OCI-LY1 (cell line): ENCODE data around the gene MAP2K1.

Experiments used
- H2AFZ ChIP-seq: fragments of 200-600 bp; sonication (generic), shearing (Covaris generic); 2 replicates; pipeline ENCODE4 v1.6.0; 2014; ENCODE audit warnings: antibody characterized with exemption, mild to moderate bottlenecking, low read length
- H3F3A ChIP-seq: fragments of 200-600 bp; sonication (generic), shearing (Covaris generic); 2 replicates; pipeline ENCODE4 v1.6.0; 2014; ENCODE audit warnings: mild to moderate bottlenecking, antibody characterized with exemption, low read length, moderate library complexity; ENCODE audit not compliant: insufficient read depth
- H3K27ac ChIP-seq: fragments of 200-600 bp; sonication (generic); 2 replicates; pipeline ENCODE4 v1.5.1; 2014; ENCODE audit warnings: low read length, mixed run types, mild to moderate bottlenecking, low read depth; ENCODE audit not compliant: poor library complexity, severe bottlenecking
- H3K27me3 ChIP-seq: fragments of 200-600 bp; sonication (generic); 2 replicates; pipeline ENCODE4 v1.6.0; 2014; ENCODE audit warnings: antibody characterized with exemption, mild to moderate bottlenecking, low read length, moderate library complexity; ENCODE audit not compliant: insufficient read depth
- H3K36me3 ChIP-seq: fragments of 200-600 bp; sonication (generic); 2 replicates; pipeline ENCODE4 v1.6.1; 2014; ENCODE audit warnings: mild to moderate bottlenecking, antibody characterized with exemption, low read length, moderate library complexity, mixed read lengths; ENCODE audit not compliant: insufficient read depth
- H3K4me1 ChIP-seq: fragments of 200-600 bp; sonication (generic); 2 replicates; pipeline ENCODE4 v1.5.1; 2014; ENCODE audit warnings: mild to moderate bottlenecking, low read length, moderate library complexity; ENCODE audit not compliant: insufficient read depth, severe bottlenecking
- H3K4me2 ChIP-seq: fragments of 200-600 bp; sonication (generic), shearing (Covaris generic); 2 replicates; pipeline ENCODE4 v1.6.1; 2014; ENCODE audit warnings: low read length
- H3K4me3 ChIP-seq: fragments of 200-600 bp; sonication (generic); 2 replicates; pipeline ENCODE4 v1.5.1; 2014; ENCODE audit warnings: low read length, low read depth, mild to moderate bottlenecking, mixed read lengths; ENCODE audit not compliant: poor library complexity, severe bottlenecking
- H3K79me2 ChIP-seq: fragments of 200-600 bp; shearing (Covaris generic); 2 replicates; pipeline ENCODE4 v1.6.1; 2016; ENCODE audit warnings: mixed run types, low read length, mixed read lengths; ENCODE audit not compliant: insufficient read depth
- H3K9ac ChIP-seq: fragments of 200-600 bp; sonication (generic), shearing (Covaris generic); 2 replicates; pipeline ENCODE4 v1.6.1; 2014; ENCODE audit warnings: mild to moderate bottlenecking, low read length, mixed read lengths
- H3K9me2 ChIP-seq: fragments of 200-600 bp; sonication (generic), shearing (Covaris generic); 2 replicates; pipeline ENCODE4 v1.6.1; 2014; ENCODE audit warnings: low read depth, mild to moderate bottlenecking, low read length, mixed read lengths
- H3K9me3 ChIP-seq: fragments of 200-600 bp; shearing (Covaris generic); 2 replicates; pipeline ENCODE4 v1.6.1; 2014; ENCODE audit warnings: low read length, mixed read lengths
- H4K20me1 ChIP-seq: fragments of 200-600 bp; sonication (generic), shearing (Covaris generic); 2 replicates; pipeline ENCODE4 v1.6.0; 2016; ENCODE audit warnings: mild to moderate bottlenecking, low read length; ENCODE audit not compliant: insufficient read depth
- EZH2 ChIP-seq: fragments of 200-600 bp; sonication (generic), shearing (Covaris generic); IDR thresholded peaks from 2 replicates; pipeline ENCODE4 v1.8.0; 2017; ENCODE audit warnings: borderline replicate concordance, mixed run types, mild to moderate bottlenecking, antibody characterized with exemption, low read length, moderate library complexity, mixed read lengths
- TF ChIP-seq, protein P1 (sequence below): fragments of 200-600 bp; sonication (generic), shearing (Covaris generic); IDR thresholded peaks from 2 replicates; pipeline ENCODE4 v1.5.1; 2017; ENCODE audit warnings: mild to moderate bottlenecking, antibody characterized with exemption, low read length, moderate library complexity, mixed read lengths

Gene MAP2K1

DNA sequence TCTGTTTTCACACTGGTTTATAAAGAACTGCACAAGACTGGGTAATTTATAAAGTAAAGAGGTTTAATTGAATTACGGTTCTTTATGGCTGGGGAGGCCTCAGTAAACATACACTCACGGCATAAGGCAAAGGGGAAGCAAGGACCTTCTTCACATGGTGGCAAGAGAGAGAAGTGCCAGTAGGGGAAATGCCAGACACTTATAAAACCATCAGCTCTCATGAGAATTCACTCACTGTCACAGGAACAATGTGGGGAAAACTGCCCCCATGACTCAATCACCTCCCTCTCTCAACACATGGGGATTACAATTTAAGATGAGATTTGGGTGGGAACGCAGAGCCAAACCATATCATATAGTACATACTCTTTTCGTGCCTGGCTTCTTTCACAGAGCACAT, 42.4 kb downstream of the MAP2K1 start:
- Histone ChIP-seq H3K4me3 (no peak overlapping the region), H3K9ac (no peak overlapping the region), H3K4me2 (no peak overlapping the region), H3K27ac (no peak overlapping the region), H3K9me2 (no peaks in the 10 kb centered on the region), H2AFZ (no peak overlapping the region), H3K27me3 (no peaks in the 10 kb centered on the region), H3K36me3 (no peaks in the 10 kb centered on the region; the same call in 1 of the 2 replicates), H3F3A (no peaks in the 10 kb centered on the region), H3K4me1 (peaks cover 21% of the 10 kb centered on the region), H3K79me2 (peaks cover 56% of the 10 kb centered on the region), H3K9me3 (no peaks in the 10 kb centered on the region), H4K20me1 (no peaks in the 10 kb centered on the region)
- TF ChIP-seq, protein P1, sequence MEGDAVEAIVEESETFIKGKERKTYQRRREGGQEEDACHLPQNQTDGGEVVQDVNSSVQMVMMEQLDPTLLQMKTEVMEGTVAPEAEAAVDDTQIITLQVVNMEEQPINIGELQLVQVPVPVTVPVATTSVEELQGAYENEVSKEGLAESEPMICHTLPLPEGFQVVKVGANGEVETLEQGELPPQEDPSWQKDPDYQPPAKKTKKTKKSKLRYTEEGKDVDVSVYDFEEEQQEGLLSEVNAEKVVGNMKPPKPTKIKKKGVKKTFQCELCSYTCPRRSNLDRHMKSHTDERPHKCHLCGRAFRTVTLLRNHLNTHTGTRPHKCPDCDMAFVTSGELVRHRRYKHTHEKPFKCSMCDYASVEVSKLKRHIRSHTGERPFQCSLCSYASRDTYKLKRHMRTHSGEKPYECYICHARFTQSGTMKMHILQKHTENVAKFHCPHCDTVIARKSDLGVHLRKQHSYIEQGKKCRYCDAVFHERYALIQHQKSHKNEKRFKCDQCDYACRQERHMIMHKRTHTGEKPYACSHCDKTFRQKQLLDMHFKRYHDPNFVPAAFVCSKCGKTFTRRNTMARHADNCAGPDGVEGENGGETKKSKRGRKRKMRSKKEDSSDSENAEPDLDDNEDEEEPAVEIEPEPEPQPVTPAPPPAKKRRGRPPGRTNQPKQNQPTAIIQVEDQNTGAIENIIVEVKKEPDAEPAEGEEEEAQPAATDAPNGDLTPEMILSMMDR, result no peak
- TF ChIP-seq EZH2, result no peak

GRCh38 chr15:66429546-66429945, 42.8 kb downstream of the MAP2K1 start:
- no peak for TF ChIP-seq EZH2
- TF ChIP-seq, protein P1, result no peak
- H3K27me3 ChIP-seq, result no peaks in the 10 kb centered on the region
- no peaks in the 10 kb centered on the region for H4K20me1 ChIP-seq
- H3F3A ChIP-seq, result no peaks in the 10 kb centered on the region
- H3K27ac ChIP-seq, result no peak overlapping the region
- H2AFZ ChIP-seq, result no peak overlapping the region
- H3K9me3 ChIP-seq, result no peaks in the 10 kb centered on the region
- no peak overlapping the region for H3K4me3 ChIP-seq
- H3K9me2 ChIP-seq, result no peaks in the 10 kb centered on the region
- H3K4me1 ChIP-seq, result peaks cover 21% of the 10 kb centered on the region
- H3K36me3 ChIP-seq, result peaks cover 1% of the 10 kb centered on the region; the same call in 1 of the 2 replicates
- peaks cover 57% of the 10 kb centered on the region for H3K79me2 ChIP-seq
- no peak overlapping the region for H3K9ac ChIP-seq
- H3K4me2 ChIP-seq, result no peak overlapping the region

GRCh38 chr15:66430627-66431255, 44.0 kb downstream of the MAP2K1 start:
- Histone ChIP-seq H4K20me1 (no peaks in the 10 kb centered on the region), H3K4me2 (no peak overlapping the region), H3K9ac (no peak overlapping the region), H3K4me3 (no peak overlapping the region), H3F3A (no peaks in the 10 kb centered on the region), H3K36me3 (peaks cover 11% of the 10 kb centered on the region; the same call in 1 of the 2 replicates), H3K9me2 (no peaks in the 10 kb centered on the region), H3K9me3 (no peaks in the 10 kb centered on the region), H2AFZ (no peak overlapping the region), H3K27ac (no peak overlapping the region), H3K4me1 (peaks cover 11% of the 10 kb centered on the region), H3K79me2 (peaks cover 48% of the 10 kb centered on the region), H3K27me3 (no peaks in the 10 kb centered on the region)
- TF ChIP-seq, protein P1, result no peak
- no peak for TF ChIP-seq EZH2
